HepG2 (cell line): ENCODE data around the gene ARHGEF1. TPM values are rescaled to one million over a fixed set of nuclear protein-coding genes. Genes with fewer than 3 reads are reported as not detected.
A peak's percentile ranks its signal among the peaks of the same experiment; 100 is the strongest.

Experiments used
- CAMTA2 ChIP-seq: sonication (generic); formaldehyde crosslinking; IDR thresholded peaks from 2 replicates; pipeline ENCODE4 v1.4.0; 2020; ENCODE audit warnings: mild to moderate bottlenecking, missing genetic modification reagents, borderline replicate concordance
- CENPX ChIP-seq: sonication (generic); formaldehyde crosslinking; IDR thresholded peaks from 2 replicates; pipeline ENCODE4 v1.9.0; 2021; ENCODE audit warnings: mild to moderate bottlenecking, missing genetic modification reagents, moderate library complexity
- FOXA3 ChIP-seq: IDR thresholded peaks from 2 replicates; pipeline ENCODE4 v1.6.1; 2016; ENCODE audit warnings: missing genetic modification reagents, missing compliant biosample characterization
- MXI1 ChIP-seq: IDR thresholded peaks from 3 replicates; pipeline ENCODE4 v1.6.1; 2012; ENCODE audit warnings: low read depth, low read length, inconsistent platforms, borderline replicate concordance
- NPAS2 ChIP-seq: sonication (generic); formaldehyde crosslinking; IDR thresholded peaks from 2 replicates; pipeline ENCODE4 v1.8.0; 2022; ENCODE audit warnings: mild to moderate bottlenecking, missing genetic modification reagents, borderline replicate concordance
- RBFOX2 ChIP-seq: fragments of 200-400 bp; formaldehyde crosslinking; IDR thresholded peaks from 2 replicates; pipeline ENCODE4 v1.6.1; 2017; ENCODE audit warnings: low read depth, mild to moderate bottlenecking, low read length
- RFXANK ChIP-seq: IDR thresholded peaks from 2 replicates; pipeline ENCODE4 v1.6.1; 2016
- SMAD1 ChIP-seq: sonication (generic); formaldehyde crosslinking; IDR thresholded peaks from 2 replicates; pipeline ENCODE4 v1.4.0; 2020; ENCODE audit warnings: missing genetic modification reagents, low read depth, mild to moderate bottlenecking, borderline replicate concordance
- SMC3 ChIP-seq: IDR thresholded peaks from 2 replicates; pipeline ENCODE4 v1.6.1; 2011; ENCODE audit warnings: low read length, improper control_type of control experiment
- SOX5 ChIP-seq: IDR thresholded peaks from 2 replicates; pipeline ENCODE4 v1.6.1; 2016; ENCODE audit warnings: borderline replicate concordance
- ZBTB2 ChIP-seq: sonication (generic); formaldehyde crosslinking; IDR thresholded peaks from 2 replicates; pipeline ENCODE4 v1.8.0; 2022; ENCODE audit warnings: low read depth, missing genetic modification reagents
- ZBTB44 ChIP-seq: sonication (generic); formaldehyde crosslinking; IDR thresholded peaks from 2 replicates; pipeline ENCODE4 v1.4.0; 2020; ENCODE audit warnings: missing genetic modification reagents
- ZBTB49 ChIP-seq: sonication (generic); formaldehyde crosslinking; IDR thresholded peaks from 2 replicates; pipeline ENCODE4 v1.4.0; 2020; ENCODE audit warnings: missing genetic modification reagents, borderline replicate concordance
- ZBTB7B ChIP-seq: sonication (generic); formaldehyde crosslinking; IDR thresholded peaks from 2 replicates; pipeline ENCODE4 v1.4.0; 2020; ENCODE audit warnings: missing genetic modification reagents
- ZNF234 ChIP-seq: sonication (generic); formaldehyde crosslinking; conservative IDR thresholded peaks from 2 replicates; pipeline ENCODE4 v1.5.1; 2020; ENCODE audit warnings: mild to moderate bottlenecking, missing genetic modification reagents
- ZNF276 ChIP-seq: sonication (generic); formaldehyde crosslinking; IDR thresholded peaks from 2 replicates; pipeline ENCODE4 v1.4.0; 2020; ENCODE audit warnings: mild to moderate bottlenecking, low read depth, missing genetic modification reagents
- ZNF777 ChIP-seq: sonication (generic); formaldehyde crosslinking; IDR thresholded peaks from 2 replicates; pipeline ENCODE4 v1.4.0; 2020; ENCODE audit warnings: missing genetic modification reagents
- polyA plus RNA-seq, 8 experiments: library from polyadenylated mRNA; depleted of rRNA in 3 of 8; stranded (reverse) in 7 of 8; unstranded in 1 of 8; fragments of >200 nt; fragmentation: Illumina TruSeq in 4 of 8; extraction: Trizol in 4 of 8; gene quantifications; 2 replicates each; pipeline versions ENCODE4 v1.2.1 to v1.2.3, GENCODE V29; 2011 to 2016; ENCODE audit warnings: low read depth in 4 of 8, missing spikeins in 1 of 8, mixed read lengths in 1 of 8; ENCODE audit not compliant: insufficient read depth in 1 of 8
- total RNA-seq, 5 experiments: library from RNA; depleted of rRNA; stranded (reverse); fragments of >200 nt; fragmentation: Illumina TruSeq; extraction: Trizol; gene quantifications; 2 replicates each; pipeline ENCODE4 v1.2.3, GENCODE V29; 2016; ENCODE audit warnings: low read depth in 1 of 5

Gene ARHGEF1
- total and polyA plus RNA-seq, 2 of the 13 experiments (the other 11 are each of a cell fraction or from before 2014, with no cell fraction given): 33.7 to 34.7 TPM

GRCh38 chr19:41859618-41860418, 23.2 kb upstream of the ARHGEF1 start, which contains the start of gene RPS19 (continued):
- no peak for TF ChIP-seq ZBTB44 (CRISPR knock-in tag)
- no peak for TF ChIP-seq FOXA3
- peak; percentile 12; the same call in 1 of the 2 replicates for TF ChIP-seq SOX5
- no peak for TF ChIP-seq ZNF234 (CRISPR knock-in tag)
- TF ChIP-seq ZBTB7B (CRISPR knock-in tag): peak; percentile 92
- TF ChIP-seq RFXANK (CRISPR knock-in tag): no peak
- TF ChIP-seq RBFOX2: peak; percentile 100
- no peak for TF ChIP-seq SMAD1
- 0 out of 2 replicates have a peak, but pooled peaks have one; percentile 60 for TF ChIP-seq CAMTA2
- no peak; the same call in none of the 2 replicates for TF ChIP-seq ZNF276
- TF ChIP-seq CENPX (CRISPR knock-in tag): no peak
- no peak for TF ChIP-seq ZNF777
- TF ChIP-seq NPAS2 (CRISPR knock-in tag): no peak
- TF ChIP-seq MXI1: peak; percentile 96
- TF ChIP-seq SMC3: no peak
- no peak for TF ChIP-seq ZBTB49
- peak; percentile 56 for TF ChIP-seq ZBTB2 (CRISPR knock-in tag)
